Neutrophil (primary cell): ENCODE data around the gene SLAMF7.

Experiments
- H3K27ac ChIP-seq: fragments of 200-600 bp; sonication (generic); 2 replicates; pipeline ENCODE4 v1.5.1; 2016; ENCODE audit warnings: mild to moderate bottlenecking, moderate library complexity
- H3K27me3 ChIP-seq: fragments of 200-600 bp; sonication (generic); 2 replicates; pipeline ENCODE4 v1.6.0; 2016; ENCODE audit warnings: mild to moderate bottlenecking
- H3K36me3 ChIP-seq: fragments of 200-600 bp; sonication (generic); 2 replicates; pipeline ENCODE4 v1.5.1; 2017
- H3K4me1 ChIP-seq, 2 experiments: fragments of 200-600 bp in 1 of 2; sonication (generic) in 1 of 2; 1 replicate in 1 of 2; 2 replicates in 1 of 2; pipeline versions ENCODE4 v1.5.1 to v1.6.1; 2013 to 2016; ENCODE audit warnings: low read depth in 1 of 2, low read length in 1 of 2, mild to moderate bottlenecking in 1 of 2, moderate library complexity in 1 of 2; ENCODE audit not compliant: control insufficient read depth in 1 of 2, insufficient read depth in 1 of 2
- H3K4me3 ChIP-seq, 2 experiments: fragments of 200-600 bp in 1 of 2; sonication (generic) in 1 of 2; 1 replicate in 1 of 2; 2 replicates in 1 of 2; pipeline ENCODE4 v1.5.1; 2013 to 2016; ENCODE audit warnings: low read depth in 1 of 2, low read length in 1 of 2, mild to moderate bottlenecking in 1 of 2, moderate library complexity in 1 of 2
- H3K9me3 ChIP-seq: fragments of 200-600 bp; sonication (generic); 2 replicates; pipeline ENCODE4 v1.5.1; 2016
- TF ChIP-seq, protein P1 (sequence below): fragments of 200-600 bp; sonication (generic); IDR thresholded peaks from 2 replicates; pipeline ENCODE4 v1.5.1; 2016; ENCODE audit warnings: antibody characterized with exemption

Gene SLAMF7

DNA sequence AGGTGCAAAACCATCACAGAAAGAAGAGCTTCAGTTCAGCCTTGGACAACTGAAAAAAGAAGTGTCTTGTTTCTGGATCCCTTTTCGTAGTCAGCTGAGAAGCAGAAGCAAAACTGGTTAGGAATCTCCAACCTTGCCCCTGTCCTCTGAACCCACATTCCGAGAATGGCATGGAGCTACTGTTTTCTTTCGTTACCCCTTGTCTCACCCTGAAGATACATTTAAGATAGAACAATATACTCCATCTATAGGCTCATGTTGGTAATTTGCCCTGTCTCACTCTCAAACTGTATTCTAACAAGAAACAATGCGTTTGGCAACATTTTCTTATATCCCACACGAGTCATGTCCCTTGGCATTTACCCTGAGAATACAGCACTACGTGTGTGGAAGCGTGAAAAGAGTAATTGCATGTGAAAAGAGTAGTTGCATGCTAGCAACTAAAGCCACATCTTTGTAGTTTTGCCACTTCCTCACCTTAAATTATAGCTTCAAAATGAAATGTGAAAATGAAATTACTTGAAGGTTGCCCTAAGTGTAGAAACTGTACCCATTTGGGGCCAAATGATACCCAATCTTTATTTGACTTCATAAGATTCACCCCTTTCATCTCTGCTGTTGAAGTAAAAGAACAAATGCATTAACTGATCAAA, 5.3 kb downstream of the SLAMF7 start:
- TF ChIP-seq, protein P1, sequence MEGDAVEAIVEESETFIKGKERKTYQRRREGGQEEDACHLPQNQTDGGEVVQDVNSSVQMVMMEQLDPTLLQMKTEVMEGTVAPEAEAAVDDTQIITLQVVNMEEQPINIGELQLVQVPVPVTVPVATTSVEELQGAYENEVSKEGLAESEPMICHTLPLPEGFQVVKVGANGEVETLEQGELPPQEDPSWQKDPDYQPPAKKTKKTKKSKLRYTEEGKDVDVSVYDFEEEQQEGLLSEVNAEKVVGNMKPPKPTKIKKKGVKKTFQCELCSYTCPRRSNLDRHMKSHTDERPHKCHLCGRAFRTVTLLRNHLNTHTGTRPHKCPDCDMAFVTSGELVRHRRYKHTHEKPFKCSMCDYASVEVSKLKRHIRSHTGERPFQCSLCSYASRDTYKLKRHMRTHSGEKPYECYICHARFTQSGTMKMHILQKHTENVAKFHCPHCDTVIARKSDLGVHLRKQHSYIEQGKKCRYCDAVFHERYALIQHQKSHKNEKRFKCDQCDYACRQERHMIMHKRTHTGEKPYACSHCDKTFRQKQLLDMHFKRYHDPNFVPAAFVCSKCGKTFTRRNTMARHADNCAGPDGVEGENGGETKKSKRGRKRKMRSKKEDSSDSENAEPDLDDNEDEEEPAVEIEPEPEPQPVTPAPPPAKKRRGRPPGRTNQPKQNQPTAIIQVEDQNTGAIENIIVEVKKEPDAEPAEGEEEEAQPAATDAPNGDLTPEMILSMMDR = no peak
- no peak overlapping the region for H3K27ac ChIP-seq
- no peak overlapping the region for H3K4me3 ChIP-seq
- H3K27me3 ChIP-seq = no peaks in the 10 kb centered on the region
- no peaks in the 10 kb centered on the region for H3K9me3 ChIP-seq
- H3K36me3 ChIP-seq = no peaks in the 10 kb centered on the region
- peaks cover 14 to 15% of the 10 kb centered on the region in 2 experiments for H3K4me1 ChIP-seq

DNA sequence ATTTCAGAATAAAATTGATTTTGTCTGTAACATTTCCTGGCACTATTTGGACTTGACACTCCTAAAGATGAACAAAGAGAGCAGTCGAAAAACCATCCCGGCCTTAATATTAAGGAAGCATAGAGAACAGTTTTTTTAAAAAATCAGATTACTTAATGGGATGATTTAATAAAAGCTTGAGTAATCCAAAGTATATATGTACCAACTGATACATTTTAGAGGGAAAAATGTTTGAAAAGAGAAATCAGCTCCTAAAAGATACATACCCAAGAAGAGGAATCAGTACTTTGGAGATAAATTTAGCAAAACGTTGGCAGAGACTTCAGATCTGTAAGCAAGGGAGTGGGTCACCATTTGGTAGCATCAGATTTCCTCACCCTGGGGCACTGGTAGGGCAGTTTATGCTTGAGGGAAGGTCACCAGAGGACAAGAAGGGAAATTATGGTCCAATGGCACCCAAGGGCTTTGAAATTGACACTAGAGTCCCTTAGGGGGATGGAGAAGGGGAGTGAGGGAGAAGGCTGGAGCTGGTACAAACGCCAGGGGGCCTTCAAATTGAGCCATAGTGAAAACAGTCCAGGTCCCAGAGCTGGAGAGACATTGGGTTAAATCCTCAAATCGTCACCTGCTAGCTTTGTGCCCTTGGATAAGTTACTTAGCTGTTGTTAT, 5.9 kb downstream of the SLAMF7 start:
- TF ChIP-seq, protein P1 = no peak
- Histone ChIP-seq H3K27ac (no peak overlapping the region), H3K9me3 (no peaks in the 10 kb centered on the region), H3K4me3 (no peak overlapping the region), H3K36me3 (no peaks in the 10 kb centered on the region), H3K27me3 (no peaks in the 10 kb centered on the region), H3K4me1 (peaks cover 9% of the 10 kb centered on the region in 2 experiments)

DNA sequence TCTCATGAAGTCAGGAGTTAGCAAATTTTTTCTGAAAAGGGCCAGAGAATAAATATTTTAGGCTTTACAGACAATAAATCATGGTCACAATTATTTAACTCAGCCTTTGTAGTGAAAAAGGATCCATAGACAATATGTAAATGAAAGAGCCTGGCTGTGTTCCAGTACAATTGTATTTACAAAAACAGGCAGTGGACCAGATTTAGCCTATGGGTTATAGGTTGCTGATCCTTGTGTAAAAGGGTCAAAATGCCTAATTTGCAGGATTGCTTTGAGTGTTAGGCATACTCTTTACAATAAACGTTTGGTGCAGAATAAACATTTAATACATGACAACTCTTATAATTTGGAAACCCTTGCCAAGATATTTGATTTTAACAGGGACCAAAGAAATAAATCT, 6.5 kb downstream of the SLAMF7 start:
- H3K4me3 ChIP-seq = no peak overlapping the region
- peaks cover 9% of the 10 kb centered on the region in 2 experiments for H3K4me1 ChIP-seq
- H3K9me3 ChIP-seq = no peaks in the 10 kb centered on the region
- TF ChIP-seq, protein P1 = no peak
- H3K27me3 ChIP-seq = no peaks in the 10 kb centered on the region
- no peaks in the 10 kb centered on the region for H3K36me3 ChIP-seq
- H3K27ac ChIP-seq = no peak overlapping the region

DNA sequence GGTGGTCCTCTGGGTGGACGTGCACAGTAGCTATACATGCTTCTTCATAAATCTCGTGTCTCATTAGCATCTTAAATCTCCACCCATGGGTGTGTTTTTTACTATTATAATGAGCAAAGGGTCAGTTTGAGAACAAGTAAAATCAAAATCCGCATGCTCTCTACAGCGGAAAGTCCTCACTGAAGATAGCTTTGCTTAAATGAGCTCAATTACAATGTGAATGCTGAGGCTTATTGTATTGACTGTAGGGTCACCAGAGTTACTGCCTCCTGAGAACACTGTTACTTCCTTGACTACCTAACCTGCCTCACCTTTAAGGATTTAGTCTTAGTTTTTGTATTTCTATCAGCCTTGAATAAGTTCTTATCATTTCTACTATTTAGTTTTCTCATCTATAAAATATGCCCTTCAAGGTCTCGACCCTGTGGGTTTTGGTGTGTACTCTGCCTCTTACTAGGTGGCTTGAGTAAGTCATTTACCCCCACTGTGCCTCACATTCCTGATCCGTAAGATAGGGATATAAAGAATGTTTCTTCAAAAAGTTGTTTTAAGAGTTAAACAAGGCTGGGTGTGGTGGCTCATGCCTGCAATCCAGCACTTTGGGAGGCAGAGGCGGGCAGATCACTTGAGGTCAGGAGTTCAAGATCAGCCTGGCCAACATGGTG, 7.9 kb downstream of the SLAMF7 start:
- no peaks in the 10 kb centered on the region for H3K27me3 ChIP-seq
- H3K27ac ChIP-seq = no peak overlapping the region
- no peak overlapping the region for H3K4me3 ChIP-seq
- peaks cover 9% of the 10 kb centered on the region in 2 experiments for H3K4me1 ChIP-seq
- no peaks in the 10 kb centered on the region for H3K9me3 ChIP-seq
- TF ChIP-seq, protein P1 = no peak
- H3K36me3 ChIP-seq = no peaks in the 10 kb centered on the region

DNA sequence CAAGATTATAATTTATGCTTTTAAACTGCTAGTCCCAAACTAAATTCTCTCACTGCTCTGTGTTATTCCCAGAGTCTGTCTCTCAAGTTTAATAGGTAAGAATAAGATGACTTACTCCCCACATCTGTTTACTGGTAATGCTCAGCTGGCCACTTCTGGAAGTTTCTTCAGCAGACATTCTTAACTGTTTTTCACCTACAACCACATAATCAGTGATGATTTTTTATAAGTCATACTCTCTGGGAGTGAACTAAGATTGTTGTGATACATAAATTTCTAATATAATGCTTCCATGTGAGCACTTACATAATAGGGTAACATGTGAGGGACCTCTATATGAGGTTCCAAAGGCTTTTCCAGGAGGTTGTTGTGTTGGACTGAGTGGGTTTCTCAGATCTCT, 8.7 kb downstream of the SLAMF7 start:
- no peaks in the 10 kb centered on the region for H3K9me3 ChIP-seq
- H3K36me3 ChIP-seq = no peaks in the 10 kb centered on the region
- H3K27me3 ChIP-seq = no peaks in the 10 kb centered on the region
- H3K4me1 ChIP-seq = peaks cover 9% of the 10 kb centered on the region in 2 experiments
- TF ChIP-seq, protein P1 = no peak
- no peak overlapping the region for H3K4me3 ChIP-seq
- H3K27ac ChIP-seq = no peak overlapping the region
